H1 (cell line): Measurements from ENCODE around the gene ZFHX2.

Source experiments
- CTCF ChIP-seq, 3 experiments: IDR thresholded peaks; 1 replicate in 2 of 3; 2 replicates in 1 of 3; pipeline versions ENCODE4 v1.5.1 to v1.6.1; 2011; ENCODE audit warnings: low read length in 3 of 3, mild to moderate bottlenecking in 3 of 3, inconsistent platforms in 2 of 3, low read depth in 1 of 3, moderate library complexity in 1 of 3; ENCODE audit not compliant: insufficient read depth in 1 of 3; ENCODE audit errors: control extremely low read depth in 1 of 3
- RFX5 ChIP-seq: IDR thresholded peaks from 2 replicates; pipeline ENCODE4 v1.6.1; 2011; ENCODE audit warnings: low read depth, low read length, improper control_type of control experiment, borderline replicate concordance

- TF ChIP-seq CTCF (IDR thresholded peaks at IDR 0.05; ENCODE audit: control extremely low read depth in 1 of 3, insufficient read depth in 1 of 3, low read depth in 1 of 3, low read length in 3 of 3) (no peak), RFX5 (no peak)
These were observed 25.6 kb upstream of the ZFHX2 start for GRCh38 chr14:23577004-23577681.
